ENCODE results near the gene COL23A1.
"Not testable (repeated sequence)": the region's sequence is repeated elsewhere in the genome, so short reads cannot be mapped to it uniquely, and the experiment has no call there.

DNA sequence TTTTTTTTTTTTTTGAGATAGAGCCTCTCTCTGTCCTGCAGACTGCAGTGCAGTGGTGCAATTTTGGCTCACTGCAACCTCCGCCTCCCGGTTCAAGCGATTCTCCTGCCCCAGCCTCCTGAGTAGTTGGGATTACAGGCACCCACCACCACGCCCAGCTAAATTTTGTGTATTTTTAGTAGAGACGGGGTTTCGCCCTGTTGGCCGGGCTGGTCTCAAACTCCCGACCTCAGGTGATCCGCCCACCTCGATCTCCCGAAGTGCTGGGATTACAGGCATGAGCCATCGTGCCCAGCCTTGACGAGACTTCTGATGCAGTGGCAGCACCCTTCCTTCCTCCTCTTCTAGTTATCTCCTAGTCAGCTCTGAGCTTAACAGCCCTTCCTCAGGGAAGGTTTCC lies 361.1 kb downstream of the COL23A1 start:
- TF ChIP-seq POLR2AphosphoS5 (IDR thresholded peaks at IDR 0.05; ENCODE audit: borderline replicate concordance, low read depth, low read length); EZH2 (IDR thresholded peaks at IDR 0.05); FOXP2 (optimal IDR thresholded peaks at IDR 0.05; ENCODE audit: control extremely low read depth, extremely low read length, insufficient read depth): not testable (repeated sequence)

All from SK-N-MC (cell line).